DOHH2 (cell line): ENCODE data around the gene HMCN2.

Source experiments
- H3F3A ChIP-seq: fragments of 200-600 bp; sonication (generic), shearing (Covaris generic); 2 replicates; pipeline ENCODE4 v1.6.0; 2016; ENCODE audit warnings: antibody characterized with exemption, mild to moderate bottlenecking; ENCODE audit not compliant: control insufficient read depth, insufficient read depth
- H3K27ac ChIP-seq: fragments of 200-600 bp; sonication (generic); 2 replicates; pipeline ENCODE4 v1.5.1; 2014; ENCODE audit warnings: low read depth, mild to moderate bottlenecking, low read length, moderate library complexity
- H3K27me3 ChIP-seq: fragments of 200-600 bp; sonication (generic); 2 replicates; pipeline ENCODE4 v1.6.1; 2014; ENCODE audit warnings: mild to moderate bottlenecking, low read length, mixed read lengths; ENCODE audit not compliant: control insufficient read depth
- H3K36me3 ChIP-seq: fragments of 200-600 bp; sonication (generic); 2 replicates; pipeline ENCODE4 v1.6.1; 2014; ENCODE audit warnings: mild to moderate bottlenecking, low read length, moderate library complexity, mixed read lengths; ENCODE audit not compliant: control insufficient read depth
- H3K4me1 ChIP-seq: fragments of 200-600 bp; sonication (generic); 2 replicates; pipeline ENCODE4 v1.6.1; 2014; ENCODE audit warnings: mild to moderate bottlenecking, low read length, mixed read lengths; ENCODE audit not compliant: control insufficient read depth
- H3K4me2 ChIP-seq: fragments of 200-600 bp; sonication (generic); 2 replicates; pipeline ENCODE4 v1.6.0; 2014; ENCODE audit warnings: mild to moderate bottlenecking, low read length, moderate library complexity
- H3K4me3 ChIP-seq: fragments of 200-600 bp; sonication (generic); 2 replicates; pipeline ENCODE4 v1.5.1; 2014; ENCODE audit warnings: mild to moderate bottlenecking, low read length, mixed read lengths
- H3K79me2 ChIP-seq: fragments of 200-600 bp; sonication (generic); 2 replicates; pipeline ENCODE4 v1.6.1; 2014; ENCODE audit warnings: mild to moderate bottlenecking, low read length, mixed read lengths; ENCODE audit not compliant: control insufficient read depth
- H3K9me2 ChIP-seq: fragments of 200-600 bp; sonication (generic); replicated peaks from 2 replicates; pipeline ENCODE4 v1.6.1; 2014; ENCODE audit warnings: mild to moderate bottlenecking, low read length, mixed read lengths; ENCODE audit not compliant: control insufficient read depth
- H3K9me3 ChIP-seq: fragments of 200-600 bp; sonication (generic); 2 replicates; pipeline ENCODE4 v1.6.1; 2014; ENCODE audit warnings: antibody characterized with exemption, low read length, mixed read lengths; ENCODE audit not compliant: control insufficient read depth, insufficient read depth
- H4K20me1 ChIP-seq: fragments of 200-600 bp; sonication (generic); 2 replicates; pipeline ENCODE4 v1.6.0; 2014; ENCODE audit warnings: low read depth, mild to moderate bottlenecking, antibody characterized with exemption, low read length, moderate library complexity; ENCODE audit not compliant: control insufficient read depth, insufficient read depth
- CTCF ChIP-seq: fragments of 200-600 bp; sonication (generic); IDR thresholded peaks from one replicate; pipeline ENCODE4 v1.5.1; 2014; ENCODE audit warnings: antibody characterized with exemption, mild to moderate bottlenecking, low read depth, low read length; ENCODE audit not compliant: poor library complexity, severe bottlenecking
- EZH2phosphoT487 ChIP-seq: fragments of 200-600 bp; sonication (generic); IDR thresholded peaks from 2 replicates; pipeline ENCODE4 v1.6.1; 2017; ENCODE audit warnings: borderline replicate concordance, mild to moderate bottlenecking, antibody characterized with exemption, low read length, moderate library complexity, mixed read lengths

The HMCN2 gene

GRCh38 chr9:130424595-130425454 is 159.3 kb downstream of the HMCN2 start:
- H4K20me1 ChIP-seq = no peaks in the 10 kb centered on the region
- H3K9me3 ChIP-seq = no peaks in the 10 kb centered on the region
- peaks cover 14% of the 10 kb centered on the region; the same call in 1 of the 2 replicates for H3K27me3 ChIP-seq
- no peak overlapping the region for H3K4me3 ChIP-seq
- no peak overlapping the region for H3K4me2 ChIP-seq
- H3K9me2 ChIP-seq = no peaks in the 10 kb centered on the region
- H3K4me1 ChIP-seq = no peaks in the 10 kb centered on the region
- H3K36me3 ChIP-seq = no peaks in the 10 kb centered on the region
- TF ChIP-seq EZH2phosphoT487 = no peak
- TF ChIP-seq CTCF = no peak
- H3K27ac ChIP-seq = no peak overlapping the region
- no peaks in the 10 kb centered on the region for H3K79me2 ChIP-seq
- H3F3A ChIP-seq = no peaks in the 10 kb centered on the region

DNA sequence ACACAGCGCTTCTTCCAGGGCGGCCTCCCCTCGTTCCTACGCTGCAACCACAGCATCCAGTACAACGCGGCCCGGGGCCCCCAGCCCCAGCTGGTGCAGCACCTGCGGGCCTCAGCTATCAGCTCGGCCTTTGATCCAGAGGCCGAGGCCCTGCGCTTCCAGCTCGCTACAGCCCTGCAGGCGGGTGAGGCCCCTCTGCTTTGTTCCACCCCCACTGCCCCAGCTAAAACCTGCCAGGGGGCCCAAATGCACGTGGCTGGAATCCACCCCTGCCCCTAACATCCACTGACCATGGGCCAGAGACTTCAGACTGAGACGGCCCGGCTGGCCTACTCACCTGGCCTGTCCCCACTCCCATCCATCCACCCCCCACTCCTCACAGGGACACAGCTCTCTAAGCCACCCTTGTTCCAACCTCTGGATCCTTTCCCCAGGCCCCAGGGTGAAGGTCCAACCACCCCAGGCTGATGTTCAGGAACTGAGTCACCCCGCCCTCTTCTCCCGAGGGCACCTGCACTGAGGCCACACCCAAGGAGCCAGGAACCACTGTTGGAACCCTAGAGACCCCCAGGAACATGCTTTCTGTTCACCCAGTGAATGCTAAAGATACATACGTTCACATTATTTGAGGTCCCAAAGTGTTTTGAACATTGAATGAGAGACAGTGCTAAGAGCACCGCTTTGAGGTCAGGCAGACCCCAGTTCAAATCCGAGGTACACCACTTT is 160.3 kb downstream of the HMCN2 start:
- H3K79me2 ChIP-seq = no peaks in the 10 kb centered on the region
- no peak overlapping the region for H3K4me2 ChIP-seq
- H3K4me1 ChIP-seq = no peaks in the 10 kb centered on the region
- H3K27ac ChIP-seq = no peak overlapping the region
- no peaks in the 10 kb centered on the region for H3K9me3 ChIP-seq
- no peaks in the 10 kb centered on the region for H3K9me2 ChIP-seq
- H3K27me3 ChIP-seq = peaks cover 14% of the 10 kb centered on the region; the same call in 1 of the 2 replicates
- no peak overlapping the region for H3K4me3 ChIP-seq
- TF ChIP-seq CTCF = no peak
- no peak for TF ChIP-seq EZH2phosphoT487
- H3K36me3 ChIP-seq = no peaks in the 10 kb centered on the region
- H3F3A ChIP-seq = no peaks in the 10 kb centered on the region
- H4K20me1 ChIP-seq = no peaks in the 10 kb centered on the region

- H3K27ac ChIP-seq = no peak overlapping the region
- no peak overlapping the region for H3K4me2 ChIP-seq
- H3K9me3 ChIP-seq = no peaks in the 10 kb centered on the region
- no peaks in the 10 kb centered on the region for H3K36me3 ChIP-seq
- no peaks in the 10 kb centered on the region for H3K9me2 ChIP-seq
- no peaks in the 10 kb centered on the region for H3F3A ChIP-seq
- H3K4me3 ChIP-seq = no peak overlapping the region
- H3K79me2 ChIP-seq = no peaks in the 10 kb centered on the region
- H3K4me1 ChIP-seq = no peaks in the 10 kb centered on the region
- H4K20me1 ChIP-seq = no peaks in the 10 kb centered on the region
- TF ChIP-seq EZH2phosphoT487 (no peak), CTCF (no peak)
- peaks cover 14% of the 10 kb centered on the region; the same call in 1 of the 2 replicates for H3K27me3 ChIP-seq
These were observed 160.9 kb downstream of the HMCN2 start for GRCh38 chr9:130426467-130426773.
